Limb (tissue), 2 donors: ENCODE results near the gene KNL1.
"Not testable (repeated sequence)": the region's sequence is repeated elsewhere in the genome, so short reads cannot be mapped to it uniquely, and the experiment has no call there.

Experiments used
- DNase-seq, 2 donors: peaks; one replicate each; pipeline ENCODE4 v3.0.0-alpha.2; 2016; ENCODE audit errors: extremely low spot score in 2 of 2

Gene KNL1

DNA sequence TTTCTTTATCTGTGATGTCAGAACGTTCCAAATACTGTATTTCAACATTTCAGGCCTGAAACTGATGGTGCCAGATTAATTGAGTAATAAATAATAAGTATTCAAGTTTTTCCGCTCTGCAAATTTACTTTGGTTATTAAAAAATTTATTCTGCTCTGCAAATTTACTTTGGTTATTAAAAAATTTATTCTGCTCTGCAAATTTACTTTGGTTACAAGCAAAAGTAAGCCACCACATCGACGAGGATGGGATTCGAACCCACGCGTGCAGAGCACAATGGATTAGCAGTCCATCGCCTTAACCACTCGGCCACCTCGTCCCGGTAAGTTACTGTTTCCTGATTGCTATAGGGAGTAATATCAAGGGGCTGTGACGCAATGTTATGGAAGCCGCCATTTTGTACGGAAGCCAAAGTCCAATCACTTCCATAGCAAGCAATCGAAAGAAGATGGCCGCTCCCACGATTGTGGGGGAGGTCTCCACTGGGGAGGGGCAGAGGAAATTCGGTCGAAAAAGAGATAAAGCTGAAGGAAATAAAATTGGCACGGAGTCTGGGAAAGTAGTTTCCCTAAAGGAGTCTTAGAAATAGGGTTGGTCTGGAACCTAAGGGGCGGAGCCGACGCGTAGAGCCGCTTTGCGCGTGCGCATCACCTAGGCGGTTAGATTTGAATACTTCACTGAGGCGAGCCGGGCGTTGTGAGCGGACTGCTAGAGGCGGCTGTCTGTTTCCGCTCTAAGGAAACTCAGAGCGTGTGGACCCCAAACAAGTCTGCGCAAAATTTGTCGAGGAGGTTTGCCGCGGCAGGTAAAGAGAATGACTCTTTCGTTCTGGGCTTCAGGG, at the start of gene KNL1:
KNL1 (plus strand) TSS at position 662 of the 841 bp plus-strand sequence. CDS start 8,683 bp downstream, outside the sequence.
- peak; percentile 96 to 98 for DNase-seq

GRCh38 chr15:40545457-40545856, 48.6 kb upstream of the KNL1 start:
- DNase-seq: no peak

- DNase-seq: no peak
These were observed 45.4 kb upstream of the KNL1 start for GRCh38 chr15:40548610-40549009.

DNA sequence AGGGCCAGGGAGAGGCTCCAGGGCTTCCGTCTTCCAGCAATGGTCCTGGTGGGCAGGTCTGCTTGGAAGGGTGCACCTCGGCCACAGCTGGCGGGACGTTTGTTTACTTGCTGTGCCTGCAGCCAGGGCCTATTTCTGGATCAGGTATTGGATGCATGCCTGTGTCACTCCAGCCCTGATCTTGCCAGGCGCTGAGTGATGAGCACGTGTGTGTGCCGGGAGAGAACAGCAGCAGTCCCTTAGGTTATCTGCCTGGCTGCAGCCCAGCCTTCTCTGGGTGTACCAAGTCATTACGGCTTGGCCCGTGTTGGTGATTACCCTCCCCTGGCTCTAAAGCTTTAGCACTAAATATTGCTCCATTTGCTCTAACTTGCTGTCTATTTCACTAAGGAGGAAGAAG, 44.2 kb upstream of the KNL1 start:
- DNase-seq: no peak

- no peak for DNase-seq
These were observed 43.6 kb upstream of the KNL1 start for GRCh38 chr15:40550341-40551037.

DNA sequence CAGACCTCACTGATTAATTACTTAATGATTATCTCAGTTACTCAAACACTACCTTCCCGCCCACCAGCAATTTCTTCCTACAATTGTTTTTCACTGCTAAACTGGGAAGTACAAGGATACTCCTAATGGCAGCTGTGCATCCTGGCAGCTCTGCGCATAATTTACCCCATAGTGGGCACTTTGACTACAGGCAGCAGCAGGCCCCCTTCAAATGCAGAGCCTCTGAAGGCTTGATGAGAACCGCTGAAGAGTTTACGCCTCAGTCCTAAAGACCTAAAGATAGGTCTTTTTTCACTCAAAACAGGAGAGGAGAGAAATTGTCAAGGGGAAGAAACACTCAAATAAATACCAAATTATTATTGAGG, 39.9 kb upstream of the KNL1 start:
- no peak for DNase-seq

- no peak for DNase-seq
These were observed 38.2 kb upstream of the KNL1 start for GRCh38 chr15:40555876-40556275.

GRCh38 chr15:40558952-40559742, 34.9 kb upstream of the KNL1 start:
- DNase-seq: no peak

GRCh38 chr15:40562691-40563090, 31.4 kb upstream of the KNL1 start:
- DNase-seq: no peak

DNA sequence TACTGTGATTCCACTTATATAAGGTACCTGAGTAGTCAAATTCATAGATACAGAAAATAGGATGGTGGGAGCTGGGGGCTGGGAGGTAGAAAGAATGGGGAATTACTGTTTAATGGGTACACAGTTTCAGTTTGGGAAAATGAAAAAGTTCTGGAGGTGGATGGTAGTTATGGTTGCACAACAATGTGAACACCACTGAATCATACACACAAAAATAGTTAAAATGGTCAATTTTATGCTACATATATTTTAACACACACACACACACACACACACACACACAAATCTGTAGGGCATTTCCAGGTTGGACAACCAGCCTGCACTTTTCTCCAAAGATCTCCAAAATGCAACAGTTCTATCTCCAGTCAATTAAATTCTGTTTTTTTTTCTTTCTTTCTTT, 30.6 kb upstream of the KNL1 start:
- DNase-seq: no peak

DNA sequence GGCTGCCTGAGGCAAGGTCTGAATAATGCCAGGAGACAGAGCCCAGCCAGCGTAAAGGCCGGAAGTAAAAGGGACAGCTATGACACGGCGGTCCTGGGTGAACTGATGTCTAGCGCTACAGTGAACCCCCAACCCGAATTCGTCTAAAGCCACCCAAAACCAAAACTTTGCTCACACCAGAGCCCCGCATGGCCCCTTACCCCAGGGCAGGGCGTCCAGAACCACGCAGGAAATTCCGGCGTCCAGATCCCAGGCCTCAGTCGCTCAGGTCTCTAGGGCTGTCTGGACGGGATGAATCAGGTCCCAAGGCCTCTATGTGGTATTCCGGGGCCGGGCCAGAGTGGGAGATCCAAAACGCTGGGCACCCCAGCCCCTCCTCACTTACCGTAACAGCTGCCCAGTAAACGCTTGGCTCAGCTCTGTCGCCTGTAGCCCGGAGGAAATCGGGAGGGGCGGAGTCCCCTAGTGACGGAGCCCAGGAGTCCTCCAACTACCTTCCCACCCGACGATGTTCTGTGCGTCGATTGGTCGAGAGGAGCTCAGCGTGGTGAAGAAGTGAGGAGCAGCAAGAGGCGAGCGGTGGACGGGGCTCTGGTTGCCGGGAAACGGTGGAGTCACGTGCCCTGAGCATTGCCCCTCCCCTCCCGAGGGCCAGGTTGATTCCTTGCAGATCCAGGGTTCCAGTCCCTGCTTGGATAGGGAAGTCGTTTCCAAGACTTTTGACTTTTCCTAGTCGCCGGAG, 29.3 kb upstream of the KNL1 start, which contains the start of gene CCDC32:
CCDC32 (minus strand) TSS at position 452 of the 742 bp plus-strand sequence. CDS start 2,027 bp downstream, outside the sequence.
- peak; percentile 95 to 99 for DNase-seq

DNA sequence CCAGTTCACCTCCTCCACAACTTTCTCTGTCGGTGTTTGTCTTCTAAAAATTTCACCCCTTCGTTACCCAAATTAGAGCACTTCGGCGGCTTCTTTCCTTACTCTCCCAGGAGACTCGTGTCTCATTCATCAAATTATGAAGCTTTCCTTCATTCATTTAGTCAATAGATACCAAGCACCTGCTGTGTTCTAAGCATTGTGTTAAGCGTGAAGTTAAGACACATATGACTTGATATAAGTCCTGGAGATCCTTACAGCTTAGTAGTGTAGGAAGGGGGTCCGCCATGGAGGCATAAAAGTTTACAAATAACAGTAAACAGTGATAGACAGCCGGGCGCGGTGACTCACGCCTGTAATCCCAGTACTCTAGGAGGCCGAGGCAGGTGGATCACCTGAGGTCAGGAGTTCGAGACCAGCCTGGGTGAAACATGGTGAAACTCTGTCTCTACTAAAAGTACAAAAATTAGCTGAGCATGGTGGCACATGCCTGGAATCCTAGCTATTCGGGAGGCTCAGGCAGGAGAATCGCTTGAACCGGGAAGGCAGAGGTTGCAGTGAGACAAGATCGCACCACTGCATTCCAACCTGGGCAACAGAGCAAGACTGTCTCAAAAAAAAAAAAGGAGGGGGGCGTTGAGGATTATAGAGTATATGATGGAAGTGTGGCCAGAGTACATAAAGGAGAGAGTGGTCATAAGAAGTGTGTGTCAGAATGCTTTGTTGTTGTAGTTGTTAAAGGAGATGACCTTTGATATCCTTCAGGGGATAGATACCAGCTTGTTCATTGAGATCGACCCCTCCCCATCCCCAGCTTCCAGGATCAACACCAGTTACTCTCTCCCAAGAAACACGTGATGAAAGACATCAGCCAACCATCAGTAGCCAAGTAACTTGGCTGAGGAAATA, 28.5 kb upstream of the KNL1 start:
- no peak for DNase-seq

GRCh38 chr15:40567111-40567510, 26.9 kb upstream of the KNL1 start:
- no peak for DNase-seq

DNA sequence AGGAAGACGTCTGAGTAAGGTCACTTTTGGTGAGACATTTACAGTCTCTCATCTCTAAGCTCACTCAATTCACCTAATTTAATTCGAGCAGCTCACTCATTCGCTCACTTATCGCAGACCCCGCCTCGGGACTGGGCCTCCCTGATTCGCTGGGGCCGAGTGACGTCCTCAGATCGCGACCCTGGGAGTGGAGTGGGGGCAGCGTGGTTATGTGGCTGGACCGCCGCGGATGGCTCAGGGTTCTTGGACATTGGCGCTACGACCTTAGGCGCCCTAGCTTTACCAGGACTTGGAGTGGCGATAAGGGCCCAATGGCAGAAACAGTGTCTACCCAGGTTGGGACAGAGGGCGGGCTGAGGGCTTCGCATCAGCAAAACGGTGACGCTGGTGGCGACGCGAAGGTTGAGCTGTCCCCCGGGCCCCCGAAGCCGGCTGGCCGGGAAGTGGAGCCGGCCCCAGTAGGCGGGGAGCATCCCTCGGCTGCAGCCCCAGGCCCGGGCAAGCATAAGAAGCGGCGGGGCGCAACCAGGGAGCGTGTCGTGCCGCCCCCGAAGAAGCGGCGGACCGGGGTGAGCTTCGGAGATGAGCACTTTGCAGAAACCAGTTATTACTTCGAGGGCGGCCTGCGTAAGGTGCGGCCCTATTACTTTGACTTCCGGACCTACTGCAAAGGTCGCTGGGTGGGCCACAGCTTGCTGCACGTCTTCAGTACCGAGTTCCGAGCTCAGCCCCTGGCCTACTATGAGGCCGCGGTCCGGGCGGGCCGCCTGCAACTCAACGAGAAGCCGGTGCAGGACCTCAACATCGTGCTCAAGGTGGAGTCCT, 24.7 kb upstream of the KNL1 start, which contains the start of gene RPUSD2:
RPUSD2 (plus strand) TSS at position 171 of the 825 bp plus-strand sequence; CDS start at position 210, 39 bp downstream.
- peak; percentile 92 to 96 for DNase-seq

DNA sequence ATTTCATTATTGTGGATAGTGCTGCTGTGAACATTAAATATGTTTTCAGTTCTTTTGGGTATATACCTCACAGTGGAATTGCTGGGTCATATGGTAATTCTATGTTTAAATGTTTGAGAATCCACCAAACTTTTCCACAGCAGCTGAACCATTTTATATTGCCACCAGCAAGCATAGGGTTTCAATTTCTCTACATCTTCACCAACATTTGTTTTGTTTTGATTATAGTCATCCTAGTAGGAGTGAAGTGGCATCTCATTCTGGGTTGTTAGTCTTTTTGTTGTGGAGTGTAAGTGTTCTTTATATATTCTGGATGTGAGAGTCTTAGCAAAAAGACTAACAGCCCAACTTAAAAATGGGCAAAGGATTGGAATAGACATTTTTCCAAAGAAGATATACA, 18.9 kb upstream of the KNL1 start:
- DNase-seq: no peak

DNA sequence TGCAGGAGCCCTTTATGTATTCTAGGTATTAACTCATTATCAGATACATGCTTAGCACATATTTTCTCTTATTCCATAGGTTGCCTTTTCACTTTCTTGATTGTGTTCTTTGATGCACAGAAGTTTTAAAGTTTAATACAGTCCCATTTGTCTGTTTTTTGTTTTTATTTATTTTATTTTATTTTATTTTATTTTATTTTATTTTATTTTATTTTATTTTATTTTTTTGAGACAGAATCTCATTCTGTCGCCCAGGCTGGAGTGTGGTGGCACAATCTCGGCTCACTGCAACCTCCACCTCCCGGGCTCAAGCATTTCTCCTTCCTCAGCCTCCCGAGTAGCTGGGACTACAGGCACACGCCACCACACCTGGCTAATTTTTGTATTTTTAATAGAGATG, 17.1 kb upstream of the KNL1 start:
- DNase-seq: not testable (repeated sequence)

GRCh38 chr15:40578892-40579291, 15.2 kb upstream of the KNL1 start:
- no peak for DNase-seq

DNA sequence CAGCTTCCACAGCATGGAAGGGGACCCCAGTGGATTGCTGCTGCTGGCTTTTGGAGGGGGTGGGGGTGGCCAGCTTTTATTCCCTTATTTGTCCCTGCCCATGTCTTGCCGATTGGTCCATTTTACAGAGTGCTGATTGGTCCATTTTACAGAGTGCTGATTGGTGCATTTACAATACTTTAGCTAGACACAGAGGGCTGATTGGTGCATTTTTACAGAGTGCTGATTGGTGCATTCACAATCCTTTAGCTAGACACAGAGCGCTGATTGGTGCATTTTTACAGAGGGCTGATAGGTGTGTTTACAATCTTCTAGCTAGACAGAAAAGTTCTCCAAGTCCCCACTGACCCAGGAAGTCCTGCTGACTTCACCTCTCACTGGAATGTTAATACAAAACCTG, 12.3 kb upstream of the KNL1 start:
- not testable (repeated sequence) for DNase-seq

DNA sequence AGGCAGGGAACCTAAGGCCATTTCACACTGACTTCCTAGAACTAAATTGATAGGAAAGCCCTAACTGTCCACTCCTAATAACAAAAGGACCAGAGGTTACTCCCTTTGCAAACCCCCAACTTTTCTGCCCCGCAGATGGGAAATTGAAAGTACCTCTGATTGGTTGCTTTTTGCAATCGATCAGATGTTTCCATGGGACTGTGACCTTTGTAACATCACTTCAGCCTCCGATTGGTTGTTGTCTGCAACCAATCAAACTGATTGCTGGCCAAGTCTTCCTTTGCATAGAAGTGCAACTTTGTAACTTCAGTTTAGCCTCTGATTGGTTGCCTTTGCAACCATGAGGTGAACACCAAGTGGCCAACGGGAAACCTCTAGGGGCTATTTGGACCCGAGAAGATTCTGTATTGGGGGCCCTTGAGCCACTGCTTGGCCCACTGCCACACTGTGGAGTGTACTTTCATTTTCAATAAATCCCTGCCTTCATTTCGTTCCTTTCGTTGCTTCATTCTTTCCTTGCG, 11.3 kb upstream of the KNL1 start:
- no peak for DNase-seq
